Natural killer cell treated with Interleukin-12 subunit alpha and Interleukin-12 subunit beta and Interleukin-15 and Interleukin-18, amount 100 ng/mL, for 72 hours (primary cell): ENCODE measurements around the gene SCARB2. TPM values are rescaled to one million over a fixed set of nuclear protein-coding genes. Genes with fewer than 3 reads are reported as not detected.

Source experiments
- ATAC-seq, 2 donors: fragments of 150-1000 bp; cut with Tn5 transposase in 1 of 2; sonication (Bioruptor Pico), chemical (Tn5 transposase) in 1 of 2; 2 replicates each; pipeline ENCODE4 v1.10.0; 2021
- DNase-seq: peaks from one replicate; pipeline ENCODE4 v3.0.0; 2022; ENCODE audit warnings: low spot score
- H3K27ac Mint-ChIP-seq, 2 donors: 1 replicate in 1 of 2; 2 replicates in 1 of 2; pipeline ENCODE4 v1.8.0; 2022; ENCODE audit warnings: mixed read lengths in 2 of 2, mild to moderate bottlenecking in 1 of 2, moderate library complexity in 1 of 2
- H3K27me3 Mint-ChIP-seq, 2 donors: 1 replicate in 1 of 2; 2 replicates in 1 of 2; pipeline ENCODE4 v1.8.0; 2022; ENCODE audit warnings: mixed read lengths in 2 of 2
- H3K36me3 Mint-ChIP-seq: one replicate; pipeline ENCODE4 v1.8.0; 2022; ENCODE audit warnings: mixed read lengths
- H3K4me1 Mint-ChIP-seq, 2 donors: 1 replicate in 1 of 2; 2 replicates in 1 of 2; pipeline ENCODE4 v1.8.0; 2022; ENCODE audit warnings: low read depth in 2 of 2, mixed read lengths in 2 of 2, mild to moderate bottlenecking in 1 of 2
- H3K4me3 Mint-ChIP-seq: one replicate; pipeline ENCODE4 v1.8.0; 2022; ENCODE audit warnings: mixed read lengths
- H3K9me3 Mint-ChIP-seq: 2 replicates; pipeline ENCODE4 v1.8.0; 2022; ENCODE audit warnings: mixed read lengths
- total RNA-seq, 2 donors: library from RNA; stranded (reverse); gene quantifications; one replicate each; pipeline ENCODE4 v1.2.3, GENCODE V29; 2022

Gene SCARB2
- total RNA-seq, 2 donors from 2014 or later = 9.9 to 13.9 TPM

DNA sequence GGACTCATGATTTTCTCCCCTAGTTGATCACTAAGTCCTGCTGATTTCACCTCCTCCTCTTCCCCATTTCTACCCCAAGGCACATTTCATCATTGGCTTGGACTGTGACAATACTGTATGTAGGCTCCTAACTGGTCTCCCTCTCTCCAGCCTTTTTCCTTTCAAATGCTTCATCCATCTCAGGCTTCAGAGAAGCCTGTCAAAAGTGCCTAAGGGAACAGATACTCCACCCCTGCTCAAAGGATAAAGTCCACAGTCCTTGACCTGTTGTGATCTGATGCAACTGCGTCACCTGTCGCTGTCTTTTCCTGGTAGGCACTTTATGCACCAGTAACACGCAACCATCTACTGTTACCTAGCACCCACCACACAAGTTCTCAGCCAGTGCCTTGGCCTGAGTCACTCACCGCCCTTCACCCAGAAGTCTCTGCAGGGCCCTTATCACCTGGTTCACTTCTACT is 12.8 kb downstream of the SCARB2 start:
- Mint-ChIP-seq H3K27me3 (no peaks in the 10 kb centered on the region), H3K4me3 (no peak overlapping the region), H3K36me3 (no peaks in the 10 kb centered on the region), H3K4me1 (peaks cover 32 to 33% of the 10 kb centered on the region in 2 donors), H3K27ac (peak overlapping the region in 1 of 2 donors; percentile 26), H3K9me3 (no peaks in the 10 kb centered on the region)
- ATAC-seq (no peak), DNase-seq (no peak)

DNA sequence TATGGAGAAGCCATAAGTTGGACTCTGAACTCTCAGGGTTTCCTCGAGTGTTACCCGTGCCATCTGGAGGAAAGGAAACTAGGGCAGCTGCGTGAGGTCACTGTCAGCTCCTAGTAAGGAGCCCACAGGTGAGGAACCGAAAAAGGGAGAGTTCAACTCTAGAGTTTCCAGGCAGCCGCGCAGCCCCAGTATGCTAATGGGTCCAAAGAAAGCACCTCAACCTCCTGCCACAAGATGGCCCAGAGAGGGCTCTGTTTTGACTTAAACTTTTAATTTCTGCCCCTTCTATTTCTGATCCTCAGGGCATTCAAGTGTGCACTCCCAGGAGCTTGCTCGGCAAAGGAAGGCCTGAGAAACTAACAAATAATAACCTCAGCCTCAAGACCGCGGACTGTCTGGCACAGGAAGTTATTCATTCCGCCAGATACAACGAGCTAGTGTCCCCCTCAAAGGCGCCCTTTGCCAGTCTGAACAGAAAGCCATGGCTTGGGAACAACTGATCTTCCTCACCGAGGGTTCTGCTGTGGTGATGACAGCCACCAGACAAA is 13.9 kb downstream of the SCARB2 start:
- H3K27me3 Mint-ChIP-seq = no peaks in the 10 kb centered on the region
- peak; percentile 62 to 65 for ATAC-seq
- no peak for DNase-seq
- H3K4me1 Mint-ChIP-seq = peaks cover 29 to 34% of the 10 kb centered on the region in 2 donors
- no peaks in the 10 kb centered on the region for H3K9me3 Mint-ChIP-seq
- H3K4me3 Mint-ChIP-seq = peak overlapping the region; percentile 65
- peaks cover 1% of the 10 kb centered on the region for H3K36me3 Mint-ChIP-seq
- peak overlapping the region; percentile 26 to 54 for H3K27ac Mint-ChIP-seq

DNA sequence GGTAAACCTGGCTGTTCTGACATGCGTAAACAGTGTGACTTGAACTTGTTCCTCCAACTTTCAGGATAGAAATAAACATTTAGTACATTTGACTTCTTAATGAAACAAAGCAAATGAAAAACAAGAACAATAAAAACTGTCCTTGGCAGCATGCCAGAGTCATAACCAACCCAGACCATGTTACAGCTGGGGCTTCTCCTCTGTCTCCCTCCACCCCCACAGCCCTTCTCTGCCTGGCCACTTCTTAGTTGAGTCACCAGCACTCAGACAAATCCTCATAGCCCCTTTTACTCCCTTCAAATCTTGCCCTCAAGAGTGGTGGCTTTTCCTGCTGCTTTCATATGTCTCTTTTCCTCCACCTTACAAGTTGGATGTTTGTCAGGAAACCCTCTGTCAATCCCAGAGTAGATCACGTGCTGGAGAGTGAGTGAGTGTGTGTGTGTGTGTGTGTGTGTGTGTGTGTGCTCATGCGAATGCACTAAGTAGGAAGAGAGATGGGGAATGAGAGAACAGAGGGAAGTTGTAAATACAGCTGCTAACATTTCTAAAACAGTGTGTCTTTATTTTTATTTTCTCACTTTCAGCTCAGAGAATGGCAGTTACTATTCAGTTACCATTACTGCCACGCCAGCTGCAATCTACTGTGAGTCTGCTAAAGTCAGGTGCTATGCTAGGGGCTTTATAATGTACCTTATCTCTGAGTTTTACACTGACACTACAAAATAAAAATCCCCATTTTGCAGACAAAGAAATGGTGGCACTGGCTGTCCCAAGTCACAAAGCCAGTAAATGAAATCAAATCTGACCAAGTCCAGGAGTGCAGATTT is 15.0 kb downstream of the SCARB2 start:
- H3K4me3 Mint-ChIP-seq = peak overlapping the region; percentile 47
- ATAC-seq = peak; percentile 68 to 80
- no peaks in the 10 kb centered on the region for H3K9me3 Mint-ChIP-seq
- no peaks in the 10 kb centered on the region for H3K27me3 Mint-ChIP-seq
- no peak for DNase-seq
- H3K4me1 Mint-ChIP-seq = peaks cover 33 to 39% of the 10 kb centered on the region in 2 donors
- peaks cover 7% of the 10 kb centered on the region for H3K36me3 Mint-ChIP-seq
- peak overlapping the region; percentile 6 to 22 for H3K27ac Mint-ChIP-seq

DNA sequence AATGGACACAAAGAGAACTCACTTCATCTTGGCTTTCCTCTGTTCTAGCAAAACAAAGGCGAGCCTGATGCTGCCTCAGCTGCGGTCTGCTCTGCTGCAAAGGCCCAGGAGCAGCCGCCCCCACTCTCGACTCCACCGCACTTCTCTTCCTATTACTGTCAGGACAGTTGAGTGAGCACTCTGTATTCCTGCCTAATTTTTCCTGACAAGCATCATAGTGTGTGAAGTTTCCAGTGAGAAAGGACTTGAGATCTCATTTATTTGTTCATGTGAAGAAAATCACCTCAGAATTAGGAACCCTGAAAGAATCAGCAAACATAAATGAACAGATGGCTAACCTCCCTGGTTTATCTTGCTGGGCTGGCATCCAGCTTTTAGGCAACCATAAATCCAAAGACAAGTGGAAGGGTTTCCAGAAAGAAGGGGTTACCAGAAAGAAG is 15.6 kb downstream of the SCARB2 start:
- DNase-seq = no peak
- Mint-ChIP-seq H3K27ac (peak overlapping the region; percentile 6 to 22), H3K4me1 (peaks cover 33 to 39% of the 10 kb centered on the region in 2 donors), H3K27me3 (no peaks in the 10 kb centered on the region), H3K9me3 (no peaks in the 10 kb centered on the region), H3K4me3 (peak overlapping the region; percentile 47), H3K36me3 (peaks cover 7% of the 10 kb centered on the region)
- no peak for ATAC-seq

DNA sequence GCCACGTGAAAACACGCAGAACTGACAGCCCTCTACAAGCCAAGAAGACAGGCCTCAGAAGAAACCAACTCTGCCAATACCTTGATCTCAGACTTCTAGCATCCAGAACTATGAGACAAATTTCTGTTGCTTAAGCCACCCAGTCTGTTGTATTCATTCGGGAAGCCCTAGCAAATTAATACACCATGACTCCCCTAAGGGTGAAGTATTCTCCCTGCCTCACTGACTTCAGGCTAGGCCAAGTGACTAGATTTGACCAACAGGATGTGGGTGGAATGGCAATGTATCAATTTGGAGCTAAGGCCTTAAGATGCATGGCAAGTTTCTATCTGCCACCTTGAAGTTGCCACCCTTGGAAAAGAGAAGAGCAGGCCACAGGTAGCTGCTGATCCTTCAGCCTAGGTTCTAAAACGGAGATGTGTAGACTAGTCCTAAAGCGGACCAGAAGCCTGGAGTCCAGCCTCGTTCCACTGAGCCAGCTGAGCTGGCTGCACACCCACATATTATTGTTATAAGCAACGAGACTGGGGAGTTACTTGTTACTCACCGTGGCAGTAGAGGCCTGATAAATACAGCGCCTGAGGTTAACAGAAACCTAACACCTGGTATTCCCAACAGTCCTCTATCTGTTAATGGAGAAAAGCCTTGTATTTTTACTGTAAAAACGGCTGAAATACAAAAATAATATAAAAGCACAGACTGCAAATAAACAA is 16.4 kb downstream of the SCARB2 start:
- H3K4me3 Mint-ChIP-seq = no peak overlapping the region
- DNase-seq (no peak), ATAC-seq (no peak)
- H3K27ac Mint-ChIP-seq = no peak overlapping the region
- H3K36me3 Mint-ChIP-seq = peaks cover 13% of the 10 kb centered on the region
- no peaks in the 10 kb centered on the region for H3K9me3 Mint-ChIP-seq
- H3K4me1 Mint-ChIP-seq = peaks cover 33 to 39% of the 10 kb centered on the region in 2 donors
- no peaks in the 10 kb centered on the region for H3K27me3 Mint-ChIP-seq

DNA sequence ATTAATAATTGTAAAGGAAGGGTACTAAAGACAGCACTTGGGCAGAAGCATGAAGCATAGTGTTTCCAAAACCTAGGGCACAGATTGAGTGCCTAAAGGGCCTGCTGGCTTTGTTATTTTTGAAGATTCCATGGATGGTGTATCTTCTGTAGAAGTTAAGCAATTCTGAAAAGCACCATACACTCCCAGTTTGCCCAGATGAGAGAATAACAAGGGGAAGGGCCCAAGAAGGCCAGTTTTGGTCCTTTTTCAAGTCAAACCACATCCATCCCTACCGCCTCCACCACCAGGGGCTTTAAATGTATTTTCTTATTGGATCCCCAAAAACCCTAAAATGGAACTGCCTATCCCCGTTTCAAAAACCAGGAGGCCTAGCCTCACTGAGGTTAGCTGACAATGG is 17.2 kb downstream of the SCARB2 start:
- Mint-ChIP-seq H3K27me3 (no peaks in the 10 kb centered on the region), H3K36me3 (peaks cover 21% of the 10 kb centered on the region), H3K9me3 (no peaks in the 10 kb centered on the region), H3K4me1 (peaks cover 33 to 39% of the 10 kb centered on the region in 2 donors), H3K27ac (no peak overlapping the region), H3K4me3 (no peak overlapping the region)
- ATAC-seq = no peak
- DNase-seq = no peak

DNA sequence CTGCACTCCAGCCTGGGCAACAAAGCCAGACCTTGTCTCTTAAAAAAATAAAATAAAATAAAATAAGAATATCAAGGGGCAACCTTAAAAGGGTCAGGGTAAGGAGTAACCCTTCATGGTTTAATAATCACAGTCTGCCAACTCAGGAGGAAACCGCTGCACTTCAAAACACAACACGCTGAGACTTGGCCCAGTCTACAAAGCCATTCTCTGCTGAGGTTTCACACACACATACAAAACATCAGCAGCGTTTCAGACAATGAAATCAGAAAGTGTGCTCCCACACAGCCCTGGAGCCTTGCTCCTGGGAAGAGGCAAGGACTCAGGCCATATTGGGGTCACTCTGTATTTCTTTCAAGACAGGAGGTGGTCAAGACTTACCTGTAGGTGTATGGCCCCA is 18.3 kb downstream of the SCARB2 start:
- Mint-ChIP-seq H3K4me3 (no peak overlapping the region), H3K27ac (no peak overlapping the region), H3K27me3 (no peaks in the 10 kb centered on the region), H3K4me1 (peaks cover 27 to 33% of the 10 kb centered on the region in 2 donors), H3K9me3 (no peaks in the 10 kb centered on the region), H3K36me3 (peaks cover 22% of the 10 kb centered on the region)
- DNase-seq (no peak), ATAC-seq (no peak)

DNA sequence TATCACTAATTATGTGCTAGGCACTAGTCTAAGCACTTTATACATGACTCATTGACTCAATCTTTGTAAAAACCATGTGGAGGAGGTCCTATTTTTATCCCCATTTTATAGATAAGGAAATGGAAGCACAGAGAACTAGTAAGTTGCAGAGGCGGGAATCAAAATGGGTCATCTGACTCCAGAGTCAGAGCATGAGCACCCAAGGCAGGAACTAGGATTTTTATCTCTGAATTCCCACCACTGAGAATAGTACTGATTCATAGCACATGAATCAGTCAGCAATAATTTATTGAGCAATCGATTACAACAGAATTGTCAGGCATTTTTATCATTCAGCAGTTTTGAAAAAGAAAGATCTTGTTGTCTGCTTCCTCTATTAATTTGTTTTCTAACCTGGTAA is 19.3 kb downstream of the SCARB2 start:
- ATAC-seq (no peak), DNase-seq (no peak)
- peaks cover 19 to 24% of the 10 kb centered on the region in 2 donors for H3K4me1 Mint-ChIP-seq
- peaks cover 22% of the 10 kb centered on the region for H3K36me3 Mint-ChIP-seq
- no peaks in the 10 kb centered on the region for H3K9me3 Mint-ChIP-seq
- H3K27ac Mint-ChIP-seq = peak overlapping the region in 1 of 2 donors; percentile 32
- no peak overlapping the region for H3K4me3 Mint-ChIP-seq
- H3K27me3 Mint-ChIP-seq = no peaks in the 10 kb centered on the region

DNA sequence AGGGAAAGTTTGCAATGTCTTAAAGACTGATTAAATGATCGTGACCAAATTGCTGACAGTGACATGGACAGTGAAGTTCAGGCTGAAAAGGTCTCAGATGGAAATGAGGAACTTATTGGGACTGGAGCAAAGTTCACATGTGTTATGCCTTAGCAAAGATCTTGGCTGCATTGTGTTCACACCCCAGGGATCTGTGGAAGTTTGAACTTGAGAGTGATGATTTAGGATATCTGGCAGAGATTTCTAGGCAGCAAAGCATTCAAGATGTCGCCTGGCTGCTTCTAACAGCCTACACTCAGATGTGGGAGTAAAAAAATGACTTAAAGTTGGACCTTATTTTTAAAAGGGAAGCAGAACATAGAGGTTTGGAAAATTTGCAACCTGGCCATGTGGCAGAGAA is 21.4 kb downstream of the SCARB2 start:
- no peak for DNase-seq
- no peak overlapping the region for H3K27ac Mint-ChIP-seq
- peaks cover 8% of the 10 kb centered on the region in 2 donors for H3K4me1 Mint-ChIP-seq
- peaks cover 22% of the 10 kb centered on the region for H3K36me3 Mint-ChIP-seq
- no peaks in the 10 kb centered on the region for H3K27me3 Mint-ChIP-seq
- H3K9me3 Mint-ChIP-seq = no peaks in the 10 kb centered on the region
- ATAC-seq = no peak
- no peak overlapping the region for H3K4me3 Mint-ChIP-seq

DNA sequence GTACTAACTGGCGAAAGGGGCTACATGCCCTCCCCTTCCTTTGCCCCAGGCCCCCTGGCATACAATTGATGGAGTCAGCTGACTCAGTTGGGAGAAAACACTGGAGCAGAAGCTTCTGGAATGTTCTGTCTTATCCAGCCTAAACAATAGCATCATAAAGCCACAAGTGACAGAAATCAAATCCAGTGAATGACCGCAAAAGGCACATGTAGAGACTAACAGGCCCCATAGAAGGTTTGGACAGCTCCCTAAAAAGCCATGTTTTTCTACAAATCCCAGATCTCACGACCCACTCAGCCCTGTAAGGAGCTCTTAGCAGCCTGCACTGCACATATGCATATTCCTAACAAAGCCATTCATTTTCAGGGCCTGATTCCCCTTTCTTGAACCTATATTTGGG is 25.1 kb downstream of the SCARB2 start:
- DNase-seq = no peak
- Mint-ChIP-seq H3K9me3 (no peaks in the 10 kb centered on the region), H3K4me3 (no peak overlapping the region), H3K27ac (no peak overlapping the region), H3K36me3 (peaks cover 15% of the 10 kb centered on the region), H3K4me1 (no peaks in the 10 kb centered on the region), H3K27me3 (no peaks in the 10 kb centered on the region)
- no peak for ATAC-seq

DNA sequence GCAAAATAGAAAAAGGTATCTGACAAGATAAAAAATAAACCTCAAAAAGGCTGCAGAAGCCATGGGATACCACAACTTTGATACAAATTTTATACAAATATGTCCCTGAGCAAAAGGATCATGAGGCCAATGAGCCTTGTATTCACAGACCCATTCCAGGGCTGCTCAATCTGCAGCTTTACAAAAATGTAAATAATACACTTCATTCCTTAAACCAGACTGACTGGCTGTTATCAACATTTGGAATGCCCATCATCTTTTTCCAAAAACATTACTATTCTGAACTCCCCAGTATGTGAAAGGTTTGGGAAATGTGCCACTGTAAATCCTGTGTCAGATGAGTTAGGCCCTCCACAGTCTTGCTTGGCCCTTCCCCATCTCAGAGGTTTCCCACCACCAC is 25.5 kb downstream of the SCARB2 start:
- DNase-seq = no peak
- Mint-ChIP-seq H3K27ac (no peak overlapping the region), H3K4me3 (no peak overlapping the region), H3K27me3 (no peaks in the 10 kb centered on the region), H3K36me3 (peaks cover 15% of the 10 kb centered on the region), H3K9me3 (no peaks in the 10 kb centered on the region), H3K4me1 (no peaks in the 10 kb centered on the region)
- no peak for ATAC-seq

DNA sequence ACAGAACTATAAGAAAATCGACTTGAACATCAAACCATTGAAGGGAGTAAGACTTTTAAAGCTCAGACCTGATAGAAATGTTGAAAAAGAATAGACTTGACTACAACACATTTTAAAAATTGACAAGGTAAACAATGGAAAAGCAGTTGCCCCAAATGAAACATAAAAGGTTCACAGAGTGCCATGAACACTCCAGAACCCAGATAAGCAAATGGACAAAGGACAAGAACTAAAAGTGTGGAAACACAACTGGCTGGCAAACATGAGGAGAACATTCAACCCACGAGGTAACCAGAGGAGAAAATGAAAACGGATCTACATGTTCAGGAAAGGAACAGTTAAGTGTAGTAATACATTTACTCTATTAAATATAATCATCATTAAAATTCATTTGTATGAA is 26.5 kb downstream of the SCARB2 start:
- no peak for ATAC-seq
- Mint-ChIP-seq H3K27ac (no peak overlapping the region), H3K9me3 (no peaks in the 10 kb centered on the region), H3K36me3 (peaks cover 8% of the 10 kb centered on the region), H3K4me1 (no peaks in the 10 kb centered on the region), H3K27me3 (no peaks in the 10 kb centered on the region), H3K4me3 (no peak overlapping the region)
- DNase-seq = no peak

DNA sequence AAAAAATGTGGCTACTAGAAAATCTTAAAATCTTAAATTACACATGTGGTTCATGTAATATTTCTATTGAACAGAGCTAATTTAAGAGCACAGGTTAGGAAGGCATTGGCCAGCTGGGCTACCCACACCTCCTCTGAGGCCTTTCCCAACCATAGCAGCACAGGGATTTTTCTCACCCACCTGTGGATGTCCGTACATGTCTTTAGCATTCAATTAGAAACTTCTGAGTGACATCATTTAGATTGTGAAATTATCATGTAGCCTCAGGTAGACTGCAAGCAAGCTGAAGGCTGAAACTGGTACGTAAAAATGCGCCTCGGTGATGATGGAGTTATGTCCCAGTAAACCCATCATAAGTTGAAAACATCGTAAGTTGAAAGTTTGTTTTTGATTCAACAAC is 31.2 kb downstream of the SCARB2 start:
- Mint-ChIP-seq H3K27me3 (no peaks in the 10 kb centered on the region), H3K4me3 (no peak overlapping the region), H3K4me1 (no peaks in the 10 kb centered on the region), H3K36me3 (no peaks in the 10 kb centered on the region), H3K9me3 (no peaks in the 10 kb centered on the region), H3K27ac (no peak overlapping the region)
- DNase-seq (no peak), ATAC-seq (no peak)
